Nucleus accumbens (tissue), 56 donors: Measurements from ENCODE around the gene AQP12B.
A peak's percentile ranks its signal among the peaks of the same experiment; 100 is the strongest.

Experiments
- DNase-seq, 56 donors: peaks; one replicate each; lab custom pipeline; 2025; lab: John Stamatoyannopoulos, UW

The AQP12B gene

DNA sequence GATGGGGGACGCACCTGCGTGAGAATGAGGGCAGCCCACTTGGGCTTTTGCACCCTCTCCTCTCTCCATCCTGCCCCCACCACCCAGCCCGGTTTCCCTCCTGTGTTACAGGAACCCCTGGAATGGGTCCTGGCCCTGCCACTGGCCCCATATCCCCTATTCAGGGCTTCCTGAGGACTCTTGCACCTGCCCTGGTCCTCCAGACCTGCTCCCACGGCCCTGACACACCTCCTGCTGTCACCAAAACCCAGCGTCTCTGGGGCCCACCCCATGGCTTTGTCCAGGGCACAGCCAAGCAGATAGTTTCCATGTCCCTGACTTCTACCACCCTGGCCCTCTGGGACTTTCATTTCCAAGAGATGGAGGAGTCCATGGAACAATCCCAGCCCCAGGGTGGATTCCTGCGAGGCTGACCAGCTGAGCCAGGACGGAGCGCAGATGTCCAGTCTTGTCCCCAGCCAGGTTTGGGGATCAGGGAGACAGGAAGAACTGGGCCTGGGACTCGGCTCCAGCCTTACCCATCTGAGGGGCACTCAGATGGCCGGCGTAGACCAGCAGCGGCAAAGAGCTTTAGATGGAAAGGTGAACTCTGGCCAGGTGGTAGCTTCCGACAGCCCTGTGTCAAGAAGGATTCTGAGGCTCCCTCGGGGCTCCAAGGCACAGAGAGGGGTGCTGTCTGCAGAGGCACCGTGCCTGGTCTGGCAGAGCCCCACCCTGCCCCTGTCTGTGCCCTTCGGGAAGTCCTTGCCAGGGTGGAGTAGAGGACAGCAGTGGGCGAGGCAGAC is 45.4 kb downstream of the AQP12B start:
- no peak for DNase-seq

DNA sequence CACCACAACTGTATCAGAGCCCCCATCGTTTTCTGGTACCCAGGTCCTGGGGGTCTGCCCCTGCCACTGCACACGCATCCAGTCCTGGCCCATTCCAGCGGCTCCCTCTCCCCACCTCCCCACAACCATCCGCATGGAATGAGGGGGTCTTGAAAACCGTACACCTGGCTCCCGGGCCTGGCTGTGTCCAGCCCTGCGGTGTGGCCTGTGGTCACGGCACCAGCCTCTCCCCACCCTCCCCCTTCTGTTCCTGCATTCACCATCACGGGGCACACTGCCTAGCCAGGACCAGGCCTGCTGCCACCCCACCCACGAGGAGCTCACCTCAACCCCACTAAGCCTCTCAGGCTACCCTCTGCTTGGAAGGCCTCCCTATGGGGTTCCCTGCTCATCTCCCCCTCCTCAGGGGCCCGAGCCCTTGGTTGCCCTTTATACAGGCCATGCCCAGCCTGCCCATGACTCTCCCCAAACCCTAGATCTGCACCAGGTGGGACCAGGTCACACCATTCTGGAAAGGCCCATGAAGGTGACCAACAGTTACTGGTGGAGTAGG is 46.0 kb downstream of the AQP12B start:
- no peak for DNase-seq

DNA sequence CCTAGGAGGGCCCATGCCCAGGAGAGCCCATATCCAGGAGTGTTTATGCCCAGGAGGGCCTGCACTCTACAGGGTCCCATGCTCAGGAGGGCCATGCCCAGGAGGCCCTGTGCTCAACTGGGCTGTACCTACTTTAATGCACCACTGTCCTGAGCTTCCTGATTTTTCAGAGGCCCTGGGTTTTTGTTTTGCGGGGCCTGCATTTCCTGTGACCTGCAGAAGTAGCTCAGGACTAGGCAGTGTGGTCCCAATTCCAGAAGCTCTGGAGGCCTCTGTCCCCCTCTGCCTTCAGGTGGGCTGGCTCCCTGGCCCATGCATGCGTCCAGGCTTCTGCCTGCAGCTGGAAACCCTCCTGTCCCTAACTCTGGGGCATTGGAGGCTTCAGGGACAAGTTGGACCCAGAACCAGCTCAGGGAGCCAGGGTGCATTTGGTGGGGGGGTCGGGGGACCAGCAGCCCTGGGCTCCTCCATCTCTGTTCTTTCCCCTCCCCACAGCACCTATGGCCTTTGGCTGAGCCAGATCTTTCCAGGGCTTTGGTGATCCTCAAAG is 46.6 kb downstream of the AQP12B start:
- DNase-seq, result no peak

DNA sequence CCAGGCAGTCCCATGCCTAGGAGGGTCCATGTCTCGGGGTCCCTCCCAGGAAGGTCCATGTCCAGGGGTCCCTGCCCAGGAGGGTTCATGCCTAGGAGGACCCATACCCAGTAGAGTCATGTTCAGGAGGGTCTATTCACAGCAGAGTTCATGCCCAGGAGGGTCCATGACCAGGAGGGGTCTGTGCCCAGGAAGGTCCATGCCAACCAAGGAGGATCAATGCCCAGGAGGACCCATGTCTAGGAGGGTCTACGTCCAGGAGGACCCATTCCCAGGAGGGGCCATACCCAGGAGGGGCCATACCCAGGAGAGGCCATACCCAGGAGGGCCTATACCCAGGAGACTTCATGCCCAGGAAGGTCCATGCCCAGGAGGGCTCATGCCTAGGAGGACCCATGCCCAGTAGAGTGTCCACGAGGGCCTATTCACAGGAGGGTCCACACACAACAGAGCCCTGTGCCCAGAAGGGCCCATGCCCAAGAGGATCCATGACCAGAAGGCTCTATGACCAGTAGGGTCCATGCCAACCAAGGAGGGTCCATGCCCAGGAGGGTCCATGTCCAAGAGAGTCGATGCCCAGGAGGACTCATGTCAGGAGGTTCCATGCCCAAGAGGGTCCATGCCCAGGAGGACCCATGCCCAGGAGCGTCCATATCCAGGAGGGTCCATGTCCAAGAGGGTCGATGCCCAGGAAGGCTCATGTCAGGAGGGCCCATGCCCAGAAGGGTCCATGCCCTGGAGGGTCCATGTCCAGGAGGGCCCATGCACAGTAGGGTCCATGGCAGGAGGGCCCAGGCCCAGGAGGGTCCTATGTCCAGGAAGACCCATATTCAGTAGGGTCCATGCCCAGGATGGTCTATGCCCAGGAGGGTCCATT is 47.3 kb downstream of the AQP12B start:
- no peak for DNase-seq

DNA sequence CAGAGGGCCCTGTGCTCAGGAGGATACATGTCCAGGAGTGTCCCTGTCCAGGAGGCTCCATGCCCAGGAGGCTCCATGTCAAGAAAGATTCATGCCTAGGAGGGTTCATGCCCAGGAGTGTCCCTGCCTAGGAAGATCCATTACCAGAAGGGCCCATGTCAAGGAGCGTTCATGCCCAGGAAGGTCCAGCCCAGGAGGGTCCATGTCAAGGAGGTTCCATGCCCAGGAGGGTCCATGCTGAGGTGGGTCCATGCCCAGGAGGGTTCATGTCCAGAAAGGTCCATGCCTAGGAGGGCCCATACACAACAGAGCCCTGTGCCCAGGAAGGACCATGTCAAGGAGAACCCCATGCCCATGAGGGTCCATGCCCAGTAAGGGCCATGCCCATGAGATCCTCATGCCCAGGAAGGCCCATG is 50.4 kb downstream of the AQP12B start:
- no peak for DNase-seq

DNA sequence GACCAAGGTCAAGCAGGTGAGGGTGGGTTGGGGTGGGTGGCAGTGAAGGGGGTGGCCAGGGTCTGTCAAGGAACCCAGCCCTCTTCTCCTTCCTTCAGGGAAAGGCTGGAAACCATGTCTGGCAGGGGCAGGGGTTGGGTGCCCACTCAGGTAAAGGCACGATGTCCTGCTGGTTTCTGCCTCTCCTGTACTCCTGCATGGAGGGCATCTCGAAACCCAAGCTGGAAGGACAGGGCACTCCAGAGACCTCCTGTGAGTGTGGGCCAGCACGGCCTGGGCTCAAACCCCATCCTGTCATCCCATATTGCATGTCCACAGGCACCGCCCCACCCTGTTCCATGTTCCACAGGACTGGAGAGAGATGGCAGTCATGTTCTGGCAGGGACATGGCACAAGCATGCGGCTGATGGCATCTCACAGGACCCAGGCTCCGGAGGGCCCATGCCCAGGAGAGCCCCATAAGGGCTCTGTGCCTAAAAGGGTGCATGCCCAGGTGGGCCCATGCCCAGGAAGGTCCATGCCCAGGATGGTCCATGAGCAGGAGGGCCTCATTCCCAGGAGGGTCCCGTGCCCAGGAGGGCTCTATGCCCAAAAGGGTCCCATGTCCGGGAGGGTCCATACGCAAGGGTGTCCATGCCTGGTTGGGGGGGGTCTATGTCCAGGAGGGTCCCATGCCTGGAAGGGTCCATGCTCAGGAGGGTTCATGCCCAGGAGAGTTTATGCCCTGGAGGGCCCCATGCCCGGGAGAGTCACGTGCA is 51.0 kb downstream of the AQP12B start:
- DNase-seq, result no peak

DNA sequence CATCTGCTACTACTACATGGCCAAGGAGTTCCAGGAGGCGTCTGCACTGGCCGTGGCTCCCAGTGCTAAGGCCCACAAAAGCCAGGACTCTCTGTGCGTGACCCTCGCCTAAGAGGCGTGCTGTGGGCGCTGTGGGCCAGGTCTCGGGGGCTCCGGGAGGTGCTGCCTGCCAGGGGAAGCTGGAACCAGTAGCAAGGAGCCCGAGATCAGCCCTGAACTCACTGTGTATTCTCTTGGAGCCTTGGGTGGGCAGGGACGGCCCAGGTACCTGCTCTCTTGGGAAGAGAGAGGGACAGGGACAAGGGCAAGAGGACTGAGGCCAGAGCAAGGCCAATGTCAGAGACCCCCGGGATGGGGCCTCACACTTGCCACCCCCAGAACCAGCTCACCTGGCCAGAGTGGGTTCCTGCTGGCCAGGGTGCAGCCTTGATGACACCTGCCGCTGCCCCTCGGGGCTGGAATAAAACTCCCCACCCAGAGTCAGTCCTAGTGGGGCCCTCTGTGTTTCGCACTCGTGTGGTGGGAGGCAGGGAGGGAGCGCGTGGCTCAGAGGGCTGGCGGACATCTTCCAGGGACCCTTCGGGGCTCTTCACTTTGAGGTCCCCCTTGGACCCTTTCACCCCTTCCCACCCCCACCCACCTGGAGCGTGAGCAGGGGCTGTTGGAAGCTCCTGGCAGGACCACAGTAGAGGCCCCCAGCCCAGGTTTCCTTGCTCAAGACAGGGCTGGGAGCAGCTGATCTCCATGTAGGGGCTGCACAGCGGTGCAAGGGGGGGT is 51.7 kb downstream of the AQP12B start:
- DNase-seq, result no peak

DNA sequence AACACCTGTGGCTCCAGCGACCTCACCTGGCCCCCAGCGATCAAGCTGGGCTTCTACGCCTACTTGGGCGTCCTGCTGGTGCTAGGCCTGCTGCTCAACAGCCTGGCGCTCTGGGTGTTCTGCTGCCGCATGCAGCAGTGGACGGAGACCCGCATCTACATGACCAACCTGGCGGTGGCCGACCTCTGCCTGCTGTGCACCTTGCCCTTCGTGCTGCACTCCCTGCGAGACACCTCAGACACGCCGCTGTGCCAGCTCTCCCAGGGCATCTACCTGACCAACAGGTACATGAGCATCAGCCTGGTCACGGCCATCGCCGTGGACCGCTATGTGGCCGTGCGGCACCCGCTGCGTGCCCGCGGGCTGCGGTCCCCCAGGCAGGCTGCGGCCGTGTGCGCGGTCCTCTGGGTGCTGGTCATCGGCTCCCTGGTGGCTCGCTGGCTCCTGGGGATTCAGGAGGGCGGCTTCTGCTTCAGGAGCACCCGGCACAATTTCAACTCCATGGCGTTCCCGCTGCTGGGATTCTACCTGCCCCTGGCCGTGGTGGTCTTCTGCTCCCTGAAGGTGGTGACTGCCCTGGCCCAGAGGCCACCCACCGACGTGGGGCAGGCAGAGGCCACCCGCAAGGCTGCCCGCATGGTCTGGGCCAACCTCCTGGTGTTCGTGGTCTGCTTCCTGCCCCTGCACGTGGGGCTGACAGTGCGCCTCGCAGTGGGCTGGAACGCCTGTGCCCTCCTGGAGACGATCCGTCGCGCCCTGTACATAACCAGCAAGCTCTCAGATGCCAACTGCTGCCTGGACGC is 52.5 kb downstream of the AQP12B start:
- DNase-seq, result no peak

DNA sequence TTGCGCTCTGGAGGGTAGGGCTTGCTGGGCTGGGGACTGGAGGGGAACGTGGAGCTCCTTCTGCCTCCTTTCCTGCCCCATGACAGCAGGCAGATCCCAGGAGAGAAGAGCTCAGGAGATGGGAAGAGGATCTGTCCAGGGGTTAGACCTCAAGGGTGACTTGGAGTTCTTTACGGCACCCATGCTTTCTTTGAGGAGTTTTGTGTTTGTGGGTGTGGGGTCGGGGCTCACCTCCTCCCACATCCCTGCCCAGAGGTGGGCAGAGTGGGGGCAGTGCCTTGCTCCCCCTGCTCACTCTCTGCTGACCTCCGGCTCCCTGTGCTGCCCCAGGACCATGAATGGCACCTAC is 53.1 kb downstream of the AQP12B start:
- DNase-seq, result no peak

DNA sequence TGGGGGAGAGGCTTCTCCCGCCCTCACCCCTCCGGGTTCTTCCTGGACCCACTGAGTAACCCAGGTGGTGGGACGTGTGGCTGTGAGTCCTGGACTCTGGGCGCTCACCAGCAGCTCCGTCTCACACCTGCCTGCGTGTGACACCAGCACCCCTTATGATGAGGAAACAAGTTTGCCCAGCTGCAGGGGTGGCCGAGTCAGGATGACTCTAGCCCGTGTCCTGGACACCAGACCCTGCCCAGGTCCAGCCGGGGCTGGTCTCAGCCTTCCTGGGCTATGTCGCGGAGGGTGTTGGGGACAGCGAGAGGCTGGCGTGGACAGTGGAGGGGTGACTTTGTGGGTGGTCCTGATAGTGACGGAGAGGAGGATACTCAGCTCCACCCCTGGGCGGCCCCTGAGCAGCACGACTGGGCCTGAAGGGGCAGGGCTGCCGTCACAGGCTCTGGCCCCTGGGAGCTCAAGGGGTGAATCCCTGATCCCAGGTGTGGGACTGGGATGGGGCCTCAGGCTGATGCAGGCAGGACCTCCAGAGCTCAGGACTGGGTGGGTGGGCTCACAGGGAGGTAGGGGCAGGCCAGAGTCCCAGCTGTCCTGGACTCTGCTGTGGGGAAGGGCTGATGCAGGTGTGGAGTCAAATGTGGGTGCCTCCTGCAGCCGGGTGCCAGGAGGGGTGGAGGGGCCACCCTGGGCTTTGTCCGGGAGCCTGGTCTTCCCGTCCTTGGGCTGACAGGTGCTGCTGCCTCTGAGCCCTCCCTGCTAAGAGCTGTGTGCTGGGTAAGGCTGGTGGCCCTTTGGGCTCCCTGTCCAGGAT is 53.7 kb downstream of the AQP12B start:
- no peak for DNase-seq

DNA sequence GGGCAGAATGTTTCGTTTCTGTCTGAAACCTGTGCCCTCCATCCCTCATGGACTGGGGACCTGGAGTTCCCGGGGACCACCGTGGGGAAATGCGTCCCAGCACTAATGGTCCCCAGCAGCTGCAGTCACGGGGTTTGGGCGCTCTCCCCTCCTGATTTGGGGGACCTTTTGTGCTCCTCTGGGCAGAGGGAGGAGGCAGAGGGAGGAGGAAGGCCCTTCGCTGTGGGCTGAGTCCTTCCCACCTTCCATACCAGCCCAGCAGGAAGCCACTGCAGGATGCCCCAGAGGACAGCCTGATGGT is 54.2 kb downstream of the AQP12B start:
- DNase-seq, result no peak

DNA sequence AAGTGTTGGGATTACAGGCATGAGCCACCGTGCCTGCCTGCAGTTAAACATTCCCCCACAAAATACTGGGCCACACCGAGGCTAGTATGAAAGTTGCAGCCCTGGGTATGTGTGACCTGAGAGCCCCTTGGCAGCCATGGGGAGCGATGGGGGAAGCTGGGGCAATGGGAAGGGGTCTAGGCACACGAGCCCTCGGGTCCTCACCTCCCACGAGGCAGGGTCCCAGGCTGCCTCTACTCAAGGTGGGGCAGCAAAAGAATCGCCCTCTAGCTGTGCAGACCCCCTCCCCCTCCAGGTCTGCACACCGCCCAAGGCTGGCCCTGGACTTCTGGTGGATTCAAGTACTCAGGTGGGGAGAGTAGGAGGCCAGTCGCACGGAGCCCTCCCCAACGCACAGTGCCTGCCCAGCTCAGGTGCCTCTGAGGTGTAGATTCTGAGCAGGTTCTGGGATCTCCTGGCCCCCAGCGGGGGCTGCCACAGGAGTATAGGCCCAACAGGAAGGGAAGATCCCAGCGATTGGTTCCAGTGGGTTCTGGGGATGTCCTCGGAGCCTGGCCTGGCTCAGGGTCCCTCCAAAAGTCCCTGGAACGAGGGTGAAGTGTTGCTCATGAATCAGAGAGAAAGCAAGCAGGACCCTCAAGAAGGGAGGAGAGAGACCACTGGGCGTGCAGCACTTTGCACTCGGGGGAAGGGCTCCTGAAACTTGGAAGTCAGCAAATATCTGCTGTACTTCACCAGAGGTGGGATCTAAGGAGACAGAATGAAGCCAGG is 54.8 kb downstream of the AQP12B start:
- DNase-seq, result no peak

DNA sequence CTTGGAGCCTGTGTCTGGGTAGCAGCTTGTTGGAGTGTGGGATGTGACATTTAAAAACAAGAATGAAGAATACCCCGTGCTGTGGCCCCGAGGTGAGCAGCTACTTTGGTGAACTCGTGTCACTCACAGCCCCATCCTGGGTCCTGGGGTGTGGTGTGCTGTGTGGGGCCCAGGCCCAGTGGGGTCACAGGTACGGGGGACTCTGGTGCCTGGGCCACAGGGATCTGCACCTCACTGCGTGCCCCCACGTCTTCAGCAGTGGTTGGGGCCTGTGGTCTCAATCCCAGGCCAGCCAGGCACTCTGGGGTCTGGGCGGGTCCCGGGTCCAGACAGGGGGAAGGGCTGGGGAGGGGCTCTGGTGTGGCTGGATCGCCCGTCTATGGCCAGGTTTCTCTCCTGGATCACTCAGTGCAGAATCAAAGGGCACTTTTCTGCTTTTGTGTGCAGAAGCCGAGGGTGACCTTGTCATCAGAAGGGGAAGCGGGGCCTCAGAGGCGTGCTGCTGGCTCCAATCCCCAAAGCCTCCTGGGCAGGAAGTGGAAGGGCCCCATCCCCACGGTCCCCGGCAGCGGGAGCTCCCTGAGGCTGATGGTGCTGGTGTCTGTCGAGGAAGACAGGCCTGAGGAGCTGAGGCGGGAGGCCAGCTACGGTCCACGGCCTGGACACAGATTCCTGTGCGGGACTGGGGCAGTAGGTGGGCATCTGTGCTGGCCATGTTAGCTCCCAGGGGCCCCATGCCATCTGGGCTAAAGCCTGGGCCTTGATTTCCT is 56.0 kb downstream of the AQP12B start:
- DNase-seq, result peak in 2 of 56 donors; percentile 10 to 26
